GM18499 (cell line): ENCODE results near the gene PPP2R2D.
"Not testable (repeated sequence)": the region's sequence is repeated elsewhere in the genome, so short reads cannot be mapped to it uniquely, and the experiment has no call there.

ENCODE experiments used
- ATAC-seq: cut with Tn5 transposase; IDR thresholded peaks from one replicate; pipeline ENCODE4 v1.9.1; 2021; ENCODE audit warnings: moderate number of reproducible peaks; ENCODE audit not compliant: insufficient read depth, unreplicated experiment

PPP2R2D gene

GRCh38 chr10:131865223-131865917 lies 35.4 kb upstream of the PPP2R2D start:
- ATAC-seq, result no peak

GRCh38 chr10:131866673-131867072 lies 34.1 kb upstream of the PPP2R2D start:
- no peak for ATAC-seq

- no peak for ATAC-seq
These were observed 32.4 kb upstream of the PPP2R2D start for GRCh38 chr10:131868436-131868835.

GRCh38 chr10:131869344-131869743 lies 31.5 kb upstream of the PPP2R2D start:
- no peak for ATAC-seq

GRCh38 chr10:131870411-131870810 lies 30.4 kb upstream of the PPP2R2D start:
- no peak for ATAC-seq

GRCh38 chr10:131870831-131871672 lies 29.8 kb upstream of the PPP2R2D start:
- no peak for ATAC-seq

GRCh38 chr10:131871673-131872005 lies 29.2 kb upstream of the PPP2R2D start:
- ATAC-seq, result no peak

- no peak for ATAC-seq
These were observed 28.6 kb upstream of the PPP2R2D start for GRCh38 chr10:131872011-131872826.

- ATAC-seq, result no peak
These were observed 27.9 kb upstream of the PPP2R2D start for GRCh38 chr10:131872827-131873375.

GRCh38 chr10:131874991-131875451 lies 25.8 kb upstream of the PPP2R2D start:
- ATAC-seq, result no peak

- ATAC-seq, result no peak
These were observed 25.3 kb upstream of the PPP2R2D start for GRCh38 chr10:131875501-131875900.

GRCh38 chr10:131876017-131876416 lies 24.8 kb upstream of the PPP2R2D start:
- ATAC-seq, result no peak

- no peak for ATAC-seq
These were observed 24.3 kb upstream of the PPP2R2D start for GRCh38 chr10:131876508-131876907.

- no peak for ATAC-seq
These were observed 20.7 kb upstream of the PPP2R2D start for GRCh38 chr10:131880016-131880590.

GRCh38 chr10:131881104-131881880 lies 19.5 kb upstream of the PPP2R2D start:
- no peak for ATAC-seq

- no peak for ATAC-seq
These were observed 18.7 kb upstream of the PPP2R2D start for GRCh38 chr10:131882151-131882550.

- no peak for ATAC-seq
These were observed 18.0 kb upstream of the PPP2R2D start for GRCh38 chr10:131882590-131883451.

GRCh38 chr10:131883621-131884393 lies 17.0 kb upstream of the PPP2R2D start:
- ATAC-seq, result not testable (repeated sequence)
